ENCODE results near the gene SERGEF.

SERGEF gene

GRCh38 chr11:17852246-17852645, 160.6 kb downstream of the SERGEF start:
- DNase-seq: no peak

DNA sequence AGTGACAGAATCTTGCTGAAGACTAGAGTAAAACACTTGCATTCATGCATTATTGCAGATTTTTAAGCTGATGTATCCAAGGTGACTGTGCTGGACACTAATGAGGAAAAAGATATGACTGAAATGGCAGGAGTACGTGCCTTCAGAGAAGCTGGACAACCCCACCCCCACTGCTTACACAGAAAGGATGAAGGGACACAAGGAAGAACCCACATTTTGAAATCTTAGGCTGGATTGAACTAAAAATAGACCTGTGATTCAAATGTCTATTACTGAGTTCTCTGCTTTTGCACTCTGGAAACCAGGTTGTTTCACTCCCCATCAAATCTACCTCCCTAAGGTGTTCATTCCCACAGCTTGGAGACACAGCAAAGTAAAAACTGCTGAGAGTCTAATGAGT, 161.2 kb downstream of the SERGEF start:
- DNase-seq: no peak

DNA sequence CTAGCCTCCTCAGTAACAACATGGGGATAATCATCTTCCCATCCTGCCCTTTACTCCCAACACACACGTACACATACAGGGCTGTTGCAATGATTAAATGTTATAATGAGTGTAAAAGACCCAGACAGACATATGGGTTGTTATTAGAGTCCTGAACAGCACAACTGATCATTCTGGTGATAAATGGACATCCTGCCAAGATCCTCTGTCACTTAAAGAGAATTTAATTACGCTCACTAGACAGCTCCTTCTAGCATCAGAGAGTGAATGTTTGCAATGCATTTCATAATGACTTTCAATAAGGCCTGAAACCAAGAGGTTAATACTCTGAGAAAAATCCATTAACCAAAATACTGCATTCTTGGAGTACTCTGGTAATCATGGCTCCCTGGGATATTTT, 162.5 kb downstream of the SERGEF start:
- DNase-seq: no peak

DNA sequence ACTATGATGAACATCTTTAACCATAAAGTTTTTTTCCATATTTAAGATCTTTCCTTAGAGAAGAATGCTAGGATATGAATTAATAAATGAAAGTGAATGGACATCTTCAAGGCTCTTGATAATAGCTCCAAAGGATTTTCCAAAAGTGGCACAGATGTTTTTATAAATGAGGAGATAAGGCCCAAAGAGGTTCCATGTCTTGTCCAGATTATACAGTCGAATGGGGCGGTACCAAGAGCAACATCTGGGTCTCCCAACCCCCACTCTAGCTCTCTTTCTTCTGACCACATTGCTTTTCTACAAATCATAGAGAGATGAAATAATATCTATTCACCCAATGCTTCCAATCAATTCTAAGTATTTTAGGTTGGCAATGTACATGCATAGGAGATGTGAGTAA, 164.1 kb downstream of the SERGEF start:
- no peak for DNase-seq

DNA sequence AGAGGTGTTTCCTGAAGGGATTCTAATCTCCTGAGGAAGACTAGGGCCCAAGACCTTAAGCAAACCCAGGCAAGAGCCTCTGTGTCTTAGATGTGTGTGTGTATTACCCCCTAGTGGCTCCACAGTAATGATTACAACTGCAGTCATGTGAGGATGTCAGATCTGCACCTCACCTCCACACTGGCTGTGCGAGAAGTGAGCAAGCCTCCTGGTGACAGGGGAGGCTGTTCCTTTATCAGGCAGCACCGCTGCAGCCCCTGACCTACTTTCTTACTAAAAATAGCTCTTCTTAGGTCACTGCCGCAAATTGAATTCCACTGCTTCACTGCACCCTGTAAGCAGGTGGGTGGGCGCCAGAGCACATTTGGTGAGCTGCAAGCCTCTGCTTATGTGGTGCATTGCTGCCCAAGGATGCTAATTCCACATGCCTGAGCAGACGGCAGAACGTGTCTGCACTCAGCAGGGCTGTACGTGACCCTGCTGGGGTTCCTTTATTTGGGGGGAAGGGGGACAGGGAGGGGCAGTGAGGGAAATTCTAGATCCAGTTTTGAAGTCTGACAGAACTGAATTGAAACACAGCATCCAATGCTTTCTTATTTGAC, 165.9 kb downstream of the SERGEF start:
- DNase-seq: peak; percentile 7

DNA sequence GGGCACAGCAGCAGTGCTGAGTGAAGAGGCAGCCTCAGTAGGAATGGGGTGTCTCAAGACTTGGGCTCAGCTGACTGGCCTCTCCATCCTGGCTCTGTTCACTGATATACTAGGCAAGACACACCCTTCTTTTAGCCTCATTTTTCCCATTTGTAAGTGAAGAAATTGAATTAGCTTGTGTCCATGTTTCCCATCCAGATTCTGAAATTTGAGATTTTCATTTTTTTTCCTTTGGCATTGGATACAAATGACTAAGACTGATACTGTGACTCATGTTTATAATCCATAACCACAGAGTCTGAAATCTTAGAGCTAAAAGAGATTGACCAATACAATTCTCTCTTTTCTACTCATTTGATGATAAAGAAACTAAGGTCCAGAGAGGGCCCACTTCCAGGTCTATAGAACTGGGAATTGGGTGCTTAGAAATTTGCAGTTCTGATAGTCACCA, 167.4 kb downstream of the SERGEF start:
- DNase-seq: no peak

GRCh38 chr11:17840101-17840548, 172.7 kb downstream of the SERGEF start:
- no peak for DNase-seq

DNA sequence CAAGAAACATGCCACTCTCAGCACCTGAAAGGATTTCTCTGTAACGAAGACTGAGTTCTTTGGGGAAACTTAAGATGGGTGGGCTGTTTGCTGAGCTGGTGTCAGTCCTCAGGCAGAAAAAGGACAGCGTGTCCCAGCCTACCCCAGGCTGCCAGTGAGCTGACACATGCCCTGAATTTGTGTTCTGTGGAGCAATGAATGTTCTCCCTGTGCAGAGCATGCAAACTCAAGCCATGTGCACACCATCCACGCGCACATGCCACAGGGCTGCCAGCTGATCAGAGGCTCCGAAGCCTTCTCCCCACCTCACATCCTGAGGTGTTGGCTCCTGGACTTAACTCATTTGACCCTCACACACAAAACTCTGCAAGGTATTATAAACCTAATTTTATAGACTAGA, 173.4 kb downstream of the SERGEF start:
- DNase-seq: no peak

DNA sequence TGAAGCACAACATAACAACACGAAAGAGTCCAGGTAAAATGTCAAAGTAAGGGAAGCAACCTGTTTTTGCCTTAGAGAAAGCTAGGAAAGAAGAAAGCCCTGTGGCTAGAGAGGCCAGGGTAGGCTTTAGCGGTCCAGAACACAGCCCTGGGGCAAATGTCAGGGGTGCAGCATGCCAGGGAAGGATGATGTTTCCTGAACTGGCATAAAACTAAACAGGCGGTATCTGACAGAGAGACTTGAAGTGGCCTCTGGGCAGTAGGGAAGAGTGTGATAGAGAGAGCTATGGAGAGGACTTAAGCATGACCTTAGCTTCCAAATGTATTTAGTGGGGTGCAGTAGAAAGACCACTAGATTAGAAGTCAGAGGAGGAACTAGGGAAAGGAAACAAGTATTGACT, 174.7 kb downstream of the SERGEF start:
- no peak for DNase-seq

DNA sequence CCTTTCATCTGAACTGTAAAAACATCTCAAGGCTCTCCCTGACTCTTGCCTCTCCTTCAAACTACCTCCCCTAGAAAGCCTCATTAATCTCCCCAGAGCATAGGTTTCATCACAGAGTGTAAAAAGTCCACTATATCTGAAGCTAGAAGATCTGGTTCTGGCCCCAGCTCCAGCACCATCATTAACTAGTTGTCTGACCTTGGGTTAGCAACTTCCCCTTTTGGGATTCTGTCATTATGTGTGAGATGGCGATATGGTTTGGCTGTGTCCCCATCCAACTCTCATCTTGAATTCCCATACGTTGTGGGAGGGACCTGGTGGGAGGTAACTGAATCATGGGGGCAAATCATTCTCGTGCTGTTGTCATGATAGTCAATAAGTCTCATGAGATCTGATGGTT, 181.0 kb downstream of the SERGEF start:
- DNase-seq: no peak

DNA sequence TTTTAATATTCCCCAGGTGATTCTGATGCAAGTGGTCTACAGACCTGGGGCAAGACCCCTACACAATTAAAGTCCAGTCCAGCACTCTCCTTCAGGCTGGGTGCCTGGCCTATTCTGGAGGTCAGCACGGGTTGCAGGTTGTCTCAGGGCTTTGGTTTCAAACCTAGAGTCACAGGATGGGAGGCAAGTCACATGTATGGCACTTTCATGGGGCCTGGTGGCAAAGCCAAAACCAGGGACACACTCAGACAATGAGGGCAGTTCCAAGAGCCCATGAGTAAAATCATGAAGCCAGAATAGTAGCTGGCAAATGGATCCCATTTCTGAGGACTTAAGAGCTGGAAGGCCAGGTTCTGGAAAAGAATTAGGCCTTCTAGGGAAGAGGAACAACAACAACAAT, 181.6 kb downstream of the SERGEF start:
- no peak for DNase-seq

GRCh38 chr11:17828311-17828751, 184.5 kb downstream of the SERGEF start:
- DNase-seq: no peak

DNA sequence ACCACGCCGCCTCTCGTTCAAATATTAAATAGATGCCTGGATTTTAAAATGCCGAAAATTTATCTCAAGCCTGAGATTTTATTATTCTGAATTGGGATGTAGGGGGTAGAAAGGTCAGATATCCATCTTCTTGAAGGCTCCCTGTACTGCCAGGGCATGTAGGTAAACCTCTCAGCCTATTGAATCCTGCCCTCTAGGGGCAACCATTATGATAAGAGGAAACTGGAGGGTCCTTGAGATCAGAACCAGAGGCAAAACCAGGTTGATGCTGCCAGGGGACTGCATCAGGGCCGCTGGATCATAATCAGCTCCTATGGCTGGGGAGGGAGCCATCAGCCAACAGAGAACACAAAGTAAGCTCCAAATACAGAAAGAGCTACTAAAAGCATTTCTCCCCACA, 185.8 kb downstream of the SERGEF start:
- no peak for DNase-seq

GRCh38 chr11:17822401-17822781, 190.5 kb downstream of the SERGEF start:
- DNase-seq: no peak

DNA sequence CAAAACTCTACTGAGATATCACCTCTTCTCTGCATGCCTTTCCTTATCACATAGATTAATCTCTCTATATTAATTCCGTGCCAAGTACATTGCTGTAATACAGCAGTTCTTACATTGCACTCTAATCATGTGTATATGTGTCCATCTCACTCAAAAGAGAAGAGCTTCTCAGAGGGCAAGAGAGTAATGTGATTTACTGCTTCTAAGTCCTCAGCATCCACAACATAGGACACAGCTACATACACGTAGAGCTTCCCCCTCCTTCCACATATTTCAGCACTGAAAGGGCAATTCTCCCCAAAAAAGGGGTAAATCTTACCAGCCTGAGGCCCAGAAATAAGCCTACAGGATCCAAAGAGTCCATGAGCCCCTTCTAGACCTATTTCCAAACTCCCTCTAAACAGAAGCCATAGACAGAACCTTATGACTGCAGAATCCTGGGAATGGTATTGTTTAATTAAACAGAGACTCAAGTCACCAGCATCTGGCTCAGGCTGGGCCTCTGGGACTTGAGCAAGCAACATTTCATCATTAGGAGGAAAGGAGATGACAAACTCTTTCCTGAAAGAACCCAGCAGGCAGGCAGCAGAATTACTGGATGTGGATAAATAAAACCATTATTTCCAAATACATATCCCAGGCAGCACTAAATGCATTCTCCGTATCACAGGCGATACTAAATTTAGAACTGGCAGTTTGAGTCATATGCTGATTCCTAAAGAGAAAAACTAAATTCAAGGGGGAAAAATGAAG, 191.0 kb downstream of the SERGEF start:
- DNase-seq: no peak

DNA sequence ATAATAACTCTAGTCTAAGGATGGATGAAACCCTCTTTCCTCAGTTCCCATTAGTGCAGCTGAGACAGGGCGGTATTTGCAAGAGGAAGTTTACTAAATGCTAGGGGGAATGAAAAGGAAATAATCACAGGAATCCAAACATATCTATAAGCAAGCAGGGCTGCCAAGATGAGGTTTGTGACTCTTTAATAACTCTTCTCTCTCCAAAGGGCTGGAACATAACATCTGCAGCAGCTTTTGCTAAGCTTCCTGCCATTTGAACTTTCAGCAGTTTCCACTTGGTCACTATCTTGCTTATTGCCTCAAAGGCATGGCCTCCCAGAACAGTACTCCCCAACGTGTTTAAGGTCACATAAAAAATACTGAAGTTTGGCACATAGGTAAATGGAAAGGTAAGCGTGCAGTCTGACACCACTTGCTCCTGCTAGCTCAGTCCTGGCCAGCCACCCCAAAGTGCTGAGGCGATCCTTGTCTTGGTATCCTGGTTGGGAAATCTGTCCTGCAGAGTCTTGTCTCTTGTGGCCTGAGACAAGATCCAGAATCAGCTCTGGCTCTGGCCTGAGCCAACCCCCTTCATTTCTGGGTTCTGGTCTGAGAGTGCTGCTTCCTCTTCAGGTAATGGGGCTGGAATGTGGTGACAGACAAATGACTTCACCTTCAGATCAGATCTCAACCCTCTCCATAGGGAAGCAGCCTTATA, 196.5 kb downstream of the SERGEF start:
- no peak for DNase-seq

GRCh38 chr11:17814546-17814945, 198.3 kb downstream of the SERGEF start:
- no peak for DNase-seq

- no peak for DNase-seq
Observed at GRCh38 chr11:17813391-17814059, 199.3 kb downstream of the SERGEF start.

DNA sequence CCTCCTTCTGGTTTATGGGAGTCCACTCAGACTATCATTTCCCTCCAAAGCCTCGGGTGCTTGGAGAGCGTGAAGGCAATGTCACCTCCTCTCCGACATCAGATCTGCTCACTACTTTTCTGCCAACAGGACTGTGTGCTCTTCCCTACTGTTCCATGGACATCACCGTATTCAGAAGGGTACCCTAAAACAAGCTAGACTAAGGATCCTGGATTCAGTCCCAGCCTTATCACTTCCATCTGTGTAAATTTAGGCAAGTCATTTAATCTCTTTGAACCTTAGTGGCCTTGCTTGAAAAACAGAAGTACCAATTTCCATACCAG, 200.0 kb downstream of the SERGEF start:
- DNase-seq: no peak

DNA sequence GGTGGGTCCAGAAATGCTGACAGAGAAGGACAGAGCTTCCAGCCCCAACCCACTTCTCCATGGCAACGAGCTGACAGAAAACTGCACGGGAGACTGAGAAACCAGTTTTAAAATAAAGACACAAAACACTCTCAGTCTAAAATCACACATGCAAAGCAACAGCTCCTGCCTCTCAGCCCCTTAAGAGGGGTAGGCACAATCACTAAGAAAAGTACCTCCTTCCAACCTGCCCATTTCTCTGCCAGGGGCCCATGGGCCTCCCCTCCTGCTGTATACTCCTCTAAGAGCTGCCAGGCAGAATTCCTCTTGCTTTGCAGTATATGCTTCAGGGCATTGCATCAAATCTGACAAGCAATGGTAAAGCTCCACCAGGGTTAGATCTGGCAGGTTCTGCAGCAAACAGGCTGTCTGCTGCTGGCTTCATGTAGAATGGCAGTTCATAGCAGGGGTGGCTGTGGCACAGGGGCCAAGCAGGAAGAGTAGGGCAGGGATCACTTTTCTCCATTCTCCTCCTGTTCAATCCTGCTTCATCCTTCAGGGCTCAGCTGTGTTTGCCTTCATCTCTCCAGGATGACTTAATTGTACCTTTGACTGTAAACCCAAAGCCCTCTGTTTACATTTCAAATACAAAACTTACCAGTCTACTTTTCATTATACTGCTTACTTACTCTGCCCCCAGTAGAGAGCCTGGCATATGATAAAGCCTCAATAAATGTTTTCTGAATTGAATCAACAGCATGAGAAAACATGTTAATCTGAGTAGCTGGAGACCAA, 200.6 kb downstream of the SERGEF start:
- no peak for DNase-seq

DNA sequence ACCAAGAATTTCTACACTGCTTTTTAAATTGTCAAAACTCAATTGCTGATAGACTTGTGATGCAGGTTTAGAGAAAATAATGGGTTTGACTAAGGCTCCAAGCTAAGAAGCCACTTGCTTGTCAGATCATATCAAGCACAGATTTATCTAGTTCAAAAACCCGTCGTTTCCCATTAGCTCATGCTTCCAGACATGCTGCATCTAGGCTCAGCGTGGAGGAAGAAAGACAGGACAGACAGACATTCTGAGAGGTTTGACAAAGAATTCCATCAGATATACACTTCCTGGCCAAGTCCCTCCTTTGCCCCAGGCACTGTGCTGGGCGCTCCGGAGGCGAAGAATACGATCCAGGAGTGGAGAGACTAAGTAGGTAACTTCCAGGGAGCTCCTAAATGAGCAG, 201.5 kb downstream of the SERGEF start:
- no peak for DNase-seq

- no peak for DNase-seq
Observed at GRCh38 chr11:17810746-17811145, 202.1 kb downstream of the SERGEF start.

DNA sequence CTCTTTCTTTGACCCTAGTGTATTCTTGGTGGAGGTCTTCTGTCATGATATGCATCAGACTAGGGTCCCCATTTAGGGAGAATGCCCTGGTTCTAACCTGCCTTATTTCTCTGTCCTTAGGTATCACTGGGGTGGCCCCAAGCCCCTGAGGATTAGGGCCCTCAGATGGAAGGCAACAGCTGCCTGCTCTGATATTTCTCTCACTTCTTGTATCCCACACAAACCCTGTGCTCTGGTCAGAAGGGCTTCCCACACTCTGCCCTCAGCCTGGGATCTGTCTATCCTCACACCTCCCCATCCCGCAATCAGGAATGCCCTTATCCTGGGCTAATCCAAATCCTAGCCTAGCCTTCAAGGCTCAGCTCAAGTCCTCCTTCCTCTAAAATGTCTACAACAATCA, 202.8 kb downstream of the SERGEF start:
- no peak for DNase-seq

Measured in midbrain (tissue), 1 donor.